Left forelimb (tissue), 1 donor: Measurements from ENCODE around the gene CTSF.
A peak's percentile ranks its signal among the peaks of the same experiment; 100 is the strongest.
"Not testable (repeated sequence)": the region's sequence is repeated elsewhere in the genome, so short reads cannot be mapped to it uniquely, and the experiment has no call there.

Source experiments
- DNase-seq: peaks from one replicate; pipeline ENCODE4 v3.0.0-alpha.2; 2018; ENCODE audit warnings: low spot score

The CTSF gene

DNA sequence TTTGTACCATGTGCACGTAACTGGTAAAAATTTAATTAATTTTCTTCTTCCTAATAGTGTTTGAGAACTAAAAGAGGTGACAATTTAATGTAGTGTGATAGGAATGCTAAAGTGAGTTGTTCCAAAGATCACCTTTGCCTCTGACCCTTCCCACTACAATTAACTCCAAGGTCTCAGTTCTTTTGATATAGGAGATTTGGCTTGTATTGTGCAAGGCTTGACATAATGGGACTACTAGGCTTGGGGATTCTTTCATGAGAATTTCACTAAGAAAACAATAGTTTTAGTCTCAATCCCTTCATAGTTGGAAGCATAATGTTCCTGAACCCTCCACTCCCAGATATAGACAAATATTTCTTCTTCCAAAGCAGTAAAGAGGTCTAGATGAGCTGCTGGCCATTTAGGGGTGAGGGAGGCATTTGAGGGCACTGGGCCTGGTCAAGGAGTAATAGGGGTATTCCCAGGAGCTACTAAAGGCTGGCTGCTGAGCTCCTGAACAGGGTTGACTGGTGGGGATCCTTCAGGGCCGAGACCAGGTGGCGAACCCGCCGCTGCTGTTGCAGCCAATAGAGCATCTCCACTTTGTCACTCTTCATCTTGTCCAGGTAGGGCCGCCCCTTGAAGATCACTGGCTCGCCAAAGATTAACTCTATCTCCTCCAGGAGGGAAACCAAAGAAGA, 21.7 kb upstream of the CTSF start:
- DNase-seq: no peak

DNA sequence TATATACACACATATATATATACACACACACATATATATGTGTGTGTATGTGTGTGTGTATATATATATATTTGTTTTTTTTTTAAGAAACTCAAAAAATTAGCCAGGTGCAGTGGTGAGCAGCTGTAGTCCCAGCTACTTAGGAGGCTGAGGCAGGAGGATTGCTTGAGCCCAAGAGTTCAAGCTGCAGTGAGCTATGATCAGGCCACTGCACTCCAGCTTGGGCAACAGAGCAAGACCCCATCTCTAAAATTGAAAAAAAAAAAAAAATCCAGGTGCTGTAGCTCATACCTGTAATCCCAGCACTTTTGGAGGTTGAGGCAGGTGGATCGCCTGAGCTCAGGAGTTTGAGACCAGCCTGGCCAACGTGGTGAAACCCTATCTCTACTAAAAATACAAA, 20.9 kb upstream of the CTSF start:
- not testable (repeated sequence) for DNase-seq

DNA sequence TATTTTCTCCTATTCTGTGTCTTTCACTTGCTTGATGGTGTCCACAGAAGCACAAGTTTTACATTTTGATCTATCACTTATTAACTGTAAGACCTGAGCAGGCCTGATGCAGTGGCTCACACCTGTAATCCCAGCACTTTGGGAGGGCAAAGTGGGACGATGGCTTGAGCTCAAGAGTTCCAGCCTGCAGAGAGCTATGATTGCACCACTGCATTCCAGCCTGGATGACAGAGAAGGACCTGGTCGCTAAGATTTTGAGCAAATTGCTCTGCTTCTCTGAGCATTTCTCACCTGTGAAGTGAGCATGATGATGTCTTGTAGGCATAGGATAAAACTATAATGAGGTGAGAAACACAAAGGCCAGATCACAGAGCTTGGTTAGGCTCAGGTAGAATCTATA, 17.7 kb upstream of the CTSF start:
- DNase-seq: no peak

DNA sequence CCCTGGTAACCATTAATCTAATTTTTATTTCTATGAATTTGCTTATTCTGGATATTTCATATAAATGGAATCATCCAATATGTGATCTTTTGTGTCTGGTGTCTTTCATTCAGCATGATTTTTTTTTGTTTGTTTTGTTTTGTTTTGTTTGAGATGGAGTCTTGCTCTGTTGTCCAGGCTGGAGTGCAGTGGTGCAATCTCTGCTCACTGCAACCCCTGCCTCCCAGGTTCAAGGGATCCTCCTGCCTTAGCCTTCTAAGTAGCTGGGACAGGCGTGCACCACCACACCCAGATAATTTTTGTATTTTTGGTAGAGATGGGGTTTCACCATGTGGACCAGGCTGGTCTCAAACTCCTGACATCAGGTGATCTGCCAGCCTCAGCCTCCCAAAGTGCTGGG, 17.0 kb upstream of the CTSF start:
- DNase-seq: not testable (repeated sequence)

DNA sequence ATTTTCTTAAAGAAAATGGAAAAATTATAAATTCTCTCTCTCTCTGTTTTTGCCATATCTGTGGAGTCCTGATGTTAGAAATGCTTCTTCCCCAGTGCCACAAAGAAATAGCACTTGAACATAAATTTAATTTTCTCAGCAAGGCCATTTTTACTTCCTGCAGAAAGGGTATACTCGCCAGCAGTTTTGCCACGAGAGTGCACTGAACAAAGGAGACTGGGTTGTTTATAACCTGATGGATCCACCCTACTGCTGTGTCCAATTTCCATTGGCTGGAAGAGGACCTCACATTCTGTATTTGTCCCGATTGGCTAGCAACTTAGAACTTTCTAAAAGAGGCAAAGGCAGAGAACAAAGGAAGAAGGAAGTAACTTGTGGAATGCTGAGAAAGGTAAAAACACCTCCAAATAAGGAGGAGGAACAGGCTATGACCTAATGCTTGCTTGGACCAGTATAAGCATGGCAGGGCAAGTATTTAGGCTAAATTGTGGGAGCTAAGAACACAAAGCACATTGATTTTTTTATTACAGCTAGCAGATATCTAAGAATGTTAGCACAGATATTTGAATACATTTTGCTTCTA, 14.2 kb upstream of the CTSF start:
- DNase-seq: not testable (repeated sequence)

DNA sequence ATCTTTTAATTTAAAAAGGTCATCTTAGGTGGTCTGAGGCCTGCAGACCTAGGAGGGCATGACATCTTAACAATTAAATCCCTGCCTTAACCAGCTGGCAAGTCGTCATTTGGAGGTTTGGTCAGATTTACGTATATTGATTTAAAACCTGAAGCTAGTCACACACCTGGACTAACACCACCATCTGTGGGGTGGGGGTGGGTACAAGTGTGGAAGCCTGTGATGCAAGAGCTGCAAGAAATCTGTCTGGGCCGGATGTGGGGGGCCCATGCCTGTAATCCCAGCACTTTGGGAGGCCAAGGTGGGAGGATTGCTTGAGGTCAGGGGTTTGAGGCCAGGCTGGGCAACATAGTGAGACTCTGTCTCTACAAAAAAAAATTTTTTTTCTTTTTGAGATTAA, 12.9 kb upstream of the CTSF start:
- DNase-seq: no peak

DNA sequence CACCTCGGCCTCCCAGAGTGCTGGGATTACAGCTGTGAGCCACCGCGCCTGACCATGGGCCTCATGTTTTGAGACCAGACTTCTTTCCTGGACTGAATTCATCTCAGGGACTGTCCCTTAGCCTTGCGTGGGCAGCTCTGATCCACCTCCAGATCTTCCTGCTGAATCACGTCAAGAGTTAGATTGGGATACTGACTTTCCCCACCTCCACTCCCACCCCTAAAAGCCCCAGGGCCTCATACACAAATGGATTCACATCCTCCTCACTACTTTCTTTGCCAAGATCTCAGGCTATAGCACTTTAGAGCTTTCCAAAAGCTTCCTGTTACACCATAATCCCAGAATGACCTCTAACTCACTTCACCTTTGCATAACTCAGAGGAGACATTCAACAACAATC, 12.4 kb upstream of the CTSF start:
- no peak for DNase-seq

DNA sequence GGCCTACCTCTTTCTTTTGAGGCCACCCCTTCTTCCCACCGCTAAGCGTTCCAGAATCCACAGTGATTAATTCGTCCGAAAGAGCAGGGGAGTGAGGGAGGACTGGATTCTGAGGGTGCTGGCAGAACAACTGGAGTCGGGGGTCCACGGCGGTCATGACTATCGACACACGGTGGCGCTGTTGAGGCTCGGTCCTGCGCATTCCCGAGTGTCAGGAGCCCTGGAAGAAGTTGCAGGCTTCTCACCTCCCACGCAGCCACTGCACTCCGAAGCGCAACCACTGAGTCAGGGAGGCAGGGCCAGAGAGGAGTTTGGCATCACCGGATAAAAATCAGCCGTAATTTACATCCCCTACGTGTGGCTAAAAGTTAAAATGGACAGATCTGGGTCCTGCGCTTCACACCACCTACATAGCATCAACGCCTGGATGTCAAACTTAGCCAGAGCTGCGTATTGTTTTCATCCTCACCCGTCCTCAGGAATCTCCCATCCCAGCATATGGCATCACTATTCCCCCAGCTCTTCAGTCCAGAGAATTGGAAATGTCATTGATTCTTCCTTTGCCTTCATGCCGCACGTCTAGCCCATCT, 10.7 kb upstream of the CTSF start:
- peak; percentile 80 for DNase-seq

DNA sequence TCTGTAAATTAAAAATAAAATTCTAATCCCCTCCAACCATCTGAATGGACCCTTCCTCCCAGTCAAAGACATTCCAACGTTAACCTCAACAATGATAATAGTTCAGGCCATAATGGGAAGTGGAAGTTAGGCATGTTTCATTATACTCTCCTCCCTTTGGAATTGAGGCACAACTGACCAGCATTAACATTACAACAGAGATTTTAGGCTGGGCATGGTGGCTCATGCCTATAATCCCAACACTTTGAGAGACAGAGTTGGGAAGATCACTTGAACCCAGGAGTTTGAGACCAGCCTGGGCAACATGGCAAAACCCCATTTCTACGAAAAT, 2.4 kb upstream of the CTSF start:
- DNase-seq: no peak

DNA sequence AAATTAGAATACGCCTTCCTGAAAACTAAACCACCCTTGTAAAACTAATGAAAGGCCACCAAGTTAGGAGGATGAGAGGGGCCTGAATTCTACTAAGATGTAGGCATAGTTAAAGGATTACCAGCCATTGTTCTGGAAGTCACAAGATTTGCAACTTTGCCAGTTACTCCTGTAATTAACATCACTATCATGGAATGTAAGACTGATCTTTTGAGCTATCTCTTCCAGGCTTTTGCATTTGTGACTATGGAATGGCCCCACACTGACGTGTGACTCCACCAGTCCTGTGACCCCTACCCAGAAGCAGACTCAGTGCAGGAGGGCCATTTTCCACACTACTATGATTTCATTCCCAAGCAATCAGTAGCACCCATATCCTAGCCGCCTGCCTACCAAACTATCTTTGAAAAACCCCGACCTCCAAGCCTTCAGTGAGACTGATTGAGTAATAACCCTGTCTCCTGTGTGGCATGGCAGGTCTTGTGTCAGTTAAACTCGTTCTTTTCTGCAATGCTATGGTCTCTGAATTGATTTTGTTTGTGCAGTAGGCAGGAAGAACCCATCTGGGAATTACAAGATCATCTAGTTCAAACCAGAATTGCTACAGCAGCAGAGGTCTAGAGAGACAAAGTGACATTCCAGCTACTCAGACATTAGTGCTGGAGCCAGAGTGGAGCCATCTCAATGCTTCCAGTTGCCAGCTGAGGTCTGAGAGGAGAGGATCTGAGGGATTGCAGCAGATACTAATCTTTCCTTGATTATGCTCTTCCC, 1.9 kb upstream of the CTSF start:
- DNase-seq: no peak

DNA sequence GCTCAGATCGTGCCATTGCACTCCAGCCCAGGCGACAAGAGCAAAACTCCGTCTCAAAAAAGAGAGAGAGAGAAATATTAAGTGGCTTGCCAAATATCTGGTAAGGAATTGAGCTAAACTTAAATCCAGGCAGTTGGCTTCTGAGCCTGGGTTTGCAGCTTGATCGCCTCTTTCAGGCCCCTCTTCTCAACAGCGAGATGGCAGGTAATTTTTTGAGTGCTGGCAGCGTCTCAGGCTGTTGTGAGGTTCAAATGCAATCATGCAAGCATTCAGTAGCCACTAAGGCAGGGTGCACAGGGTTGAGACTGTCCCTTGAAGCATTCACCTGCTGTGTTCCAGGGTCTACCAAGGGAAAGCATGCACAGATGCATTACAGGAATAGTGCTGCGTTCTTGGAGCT, 670 bp upstream of the CTSF start:
- no peak for DNase-seq

DNA sequence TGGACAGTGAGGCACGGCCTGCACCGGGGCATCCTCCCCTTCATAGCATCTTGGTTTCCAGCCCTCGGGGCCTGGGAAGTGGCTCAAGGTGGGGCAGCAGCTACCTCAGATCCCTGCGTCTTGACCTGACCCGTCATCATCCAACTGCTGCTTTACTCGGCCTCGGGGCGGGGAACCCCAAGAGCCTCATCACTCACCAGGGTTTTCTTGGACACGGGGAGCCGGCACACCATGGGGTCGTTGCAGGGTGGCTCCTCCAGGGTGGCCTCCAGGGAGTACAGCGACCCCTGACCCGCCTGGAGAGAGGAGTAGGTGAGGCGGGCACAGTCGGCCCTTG, 651 bp downstream of the CTSF start:
- DNase-seq: no peak

DNA sequence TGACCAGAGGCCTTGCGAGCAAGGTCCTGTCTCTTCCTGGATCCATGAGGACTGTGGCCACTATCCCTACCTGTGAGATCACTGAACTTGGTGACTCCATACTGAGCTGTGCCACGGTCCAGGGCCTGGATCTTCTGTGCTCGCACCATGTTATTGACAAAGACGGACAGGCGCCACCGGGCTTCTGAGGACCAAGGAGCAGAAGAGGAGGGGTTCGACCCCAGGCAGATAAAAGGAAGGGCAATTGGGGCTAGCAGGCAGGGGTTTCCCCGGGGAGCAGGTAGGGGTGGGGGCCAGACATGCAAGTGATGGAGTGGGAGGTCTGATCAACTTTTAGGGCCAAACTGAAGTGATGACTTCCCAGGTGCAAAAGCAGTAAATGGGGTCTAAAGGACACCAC, 2.2 kb downstream of the CTSF start:
- no peak for DNase-seq

DNA sequence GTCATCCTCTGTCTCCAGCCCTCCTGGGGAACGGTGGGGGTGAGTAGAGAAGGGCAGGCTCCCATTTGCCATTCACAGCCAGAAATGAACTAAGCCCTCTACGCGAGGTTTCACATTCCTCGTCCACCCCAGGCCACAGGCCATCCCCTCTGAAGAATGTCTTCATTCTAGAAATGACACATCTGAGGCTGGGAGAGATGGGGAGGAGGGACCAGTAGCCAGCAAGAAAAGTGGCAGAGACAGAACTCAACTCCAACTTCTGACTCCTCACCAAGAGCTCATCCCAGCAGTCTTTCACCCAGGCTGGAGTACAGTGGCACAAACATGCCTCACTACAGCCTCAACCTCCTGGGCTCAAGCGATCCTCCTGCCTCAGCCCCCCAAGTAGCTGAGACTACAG, 3.4 kb downstream of the CTSF start:
- DNase-seq: no peak

DNA sequence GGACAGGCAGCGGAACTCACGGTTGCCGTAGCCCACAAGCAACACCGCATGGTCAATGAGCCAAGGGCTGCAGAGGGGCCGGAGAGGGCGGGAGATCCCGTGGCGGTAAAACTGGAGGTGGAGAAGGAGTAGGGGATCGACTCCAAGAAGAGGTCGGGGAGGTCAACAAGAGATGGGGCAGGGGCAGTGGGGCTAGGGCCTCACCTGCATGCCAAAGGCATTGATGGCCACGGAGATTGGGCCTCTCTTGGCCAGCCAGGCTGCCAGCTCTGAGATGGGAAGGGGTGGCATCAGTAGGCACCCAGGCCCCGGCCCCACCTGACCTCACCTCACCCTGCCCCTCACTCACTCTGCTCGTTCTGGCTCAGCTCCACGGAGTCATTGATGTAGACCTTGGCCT, 3.9 kb downstream of the CTSF start:
- no peak for DNase-seq

DNA sequence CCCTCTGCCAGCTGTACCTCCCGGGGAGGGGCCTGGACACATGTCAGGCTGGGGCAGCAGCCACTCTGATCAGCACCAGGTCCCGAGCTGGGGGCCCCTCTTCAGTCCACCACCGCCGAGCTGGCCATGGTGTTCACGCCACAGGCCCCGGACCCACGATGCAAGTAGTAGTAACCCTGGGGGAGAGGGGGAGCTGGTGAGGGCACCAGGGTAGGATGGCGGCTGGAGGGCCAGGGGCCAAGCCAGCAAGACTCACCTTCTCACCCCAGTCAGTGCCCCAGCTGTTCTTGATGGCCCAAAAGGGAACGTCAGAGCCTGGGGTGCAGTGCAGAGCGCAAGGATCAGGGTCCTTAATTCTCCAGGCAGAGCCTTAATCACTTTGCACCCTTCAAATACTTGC, 4.6 kb downstream of the CTSF start:
- DNase-seq: no peak

DNA sequence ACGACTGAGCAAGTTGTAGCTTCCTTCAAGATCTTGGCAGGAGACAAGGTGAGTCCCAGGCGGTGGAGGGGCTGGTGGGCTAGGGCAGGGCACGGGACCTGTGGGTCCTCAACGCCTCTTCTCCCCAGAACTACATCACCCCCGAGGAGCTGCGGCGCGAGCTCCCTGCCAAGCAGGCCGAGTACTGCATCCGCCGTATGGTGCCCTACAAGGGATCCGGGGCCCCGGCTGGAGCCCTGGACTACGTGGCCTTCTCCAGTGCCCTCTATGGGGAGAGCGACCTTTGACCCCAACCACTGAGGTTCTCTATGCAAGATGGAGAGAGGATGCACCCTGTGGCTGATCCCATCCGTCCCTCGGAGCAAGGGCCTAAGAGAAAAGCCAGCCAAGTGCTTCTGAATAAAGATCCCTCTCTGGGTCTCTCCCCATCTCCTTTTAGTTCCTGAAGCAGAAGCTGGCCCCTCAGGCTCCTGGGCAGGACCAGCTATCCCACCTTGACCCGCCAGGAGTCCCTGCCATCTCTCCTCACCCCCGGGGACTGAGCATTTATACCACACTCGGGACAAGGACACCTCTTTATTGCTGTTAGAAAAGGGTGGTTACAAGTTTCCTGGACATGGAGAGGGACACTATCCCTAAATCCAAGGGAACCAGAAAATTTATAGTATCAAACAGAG, 5.4 kb downstream of the CTSF start:
- DNase-seq: no peak

DNA sequence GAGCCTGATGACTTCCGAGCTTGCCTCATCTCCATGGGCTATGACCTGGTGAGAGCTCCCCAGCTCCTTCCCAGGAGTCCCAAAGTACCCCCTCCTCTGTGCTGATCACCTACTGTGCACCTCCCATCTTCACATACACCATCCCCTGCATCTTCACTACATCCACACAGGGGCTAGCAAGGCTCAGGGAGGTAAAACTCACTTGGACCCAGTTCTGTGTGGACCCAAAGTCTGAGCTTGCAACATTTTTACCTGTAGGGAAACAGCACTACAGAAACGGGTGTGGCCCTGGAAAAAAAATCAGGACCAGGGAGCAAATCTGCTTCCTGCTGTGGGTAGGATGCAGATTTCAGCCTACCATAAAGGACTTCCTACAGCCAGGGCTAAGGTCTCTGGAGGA, 6.1 kb downstream of the CTSF start:
- no peak for DNase-seq

DNA sequence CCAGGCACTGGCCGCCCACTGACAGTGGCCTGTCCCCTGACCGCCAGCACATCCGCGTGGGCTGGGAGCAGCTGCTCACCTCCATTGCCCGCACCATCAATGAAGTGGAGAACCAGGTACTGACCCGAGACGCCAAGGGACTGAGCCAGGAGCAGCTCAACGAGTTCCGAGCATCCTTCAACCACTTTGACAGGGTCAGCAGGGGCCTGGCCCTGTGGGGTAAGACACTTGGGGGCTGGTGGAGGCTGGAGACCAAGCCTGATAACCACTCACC, 6.5 kb downstream of the CTSF start:
- DNase-seq: no peak

DNA sequence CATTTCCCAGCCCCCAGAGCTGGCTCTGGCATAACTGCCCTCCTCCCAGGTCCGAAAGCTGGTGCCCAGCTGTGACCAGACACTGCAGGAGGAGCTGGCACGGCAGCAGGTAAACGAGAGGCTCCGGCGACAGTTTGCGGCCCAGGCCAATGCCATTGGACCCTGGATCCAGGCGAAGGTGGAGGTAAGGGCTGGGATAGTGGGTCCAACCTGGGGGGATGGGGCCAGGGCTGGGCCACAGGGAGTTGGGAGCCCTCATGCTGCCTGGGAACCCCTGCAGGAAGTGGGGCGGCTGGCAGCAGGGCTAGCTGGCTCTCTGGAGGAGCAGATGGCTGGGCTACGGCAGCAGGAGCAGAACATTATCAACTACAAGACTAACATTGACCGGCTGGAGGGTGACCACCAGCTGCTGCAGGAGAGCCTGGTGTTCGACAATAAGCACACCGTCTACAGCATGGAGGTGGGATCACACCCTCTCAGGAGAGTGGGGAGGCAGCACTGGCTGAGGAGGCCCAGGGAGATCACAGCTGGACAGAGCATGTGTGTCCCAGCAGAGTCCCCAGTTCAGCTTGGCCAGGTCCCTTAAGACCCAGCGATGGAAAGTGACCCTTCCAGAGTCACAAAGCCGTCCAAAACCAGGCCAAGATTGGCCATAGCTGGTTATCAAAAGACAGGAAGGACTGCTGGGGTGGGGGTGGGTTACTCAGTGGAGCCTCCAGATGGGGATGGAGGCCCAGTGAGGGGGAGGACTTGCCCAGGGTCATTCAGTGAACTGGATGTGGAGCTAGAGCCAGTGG, 7.0 kb downstream of the CTSF start:
- peak; percentile 44 for DNase-seq

DNA sequence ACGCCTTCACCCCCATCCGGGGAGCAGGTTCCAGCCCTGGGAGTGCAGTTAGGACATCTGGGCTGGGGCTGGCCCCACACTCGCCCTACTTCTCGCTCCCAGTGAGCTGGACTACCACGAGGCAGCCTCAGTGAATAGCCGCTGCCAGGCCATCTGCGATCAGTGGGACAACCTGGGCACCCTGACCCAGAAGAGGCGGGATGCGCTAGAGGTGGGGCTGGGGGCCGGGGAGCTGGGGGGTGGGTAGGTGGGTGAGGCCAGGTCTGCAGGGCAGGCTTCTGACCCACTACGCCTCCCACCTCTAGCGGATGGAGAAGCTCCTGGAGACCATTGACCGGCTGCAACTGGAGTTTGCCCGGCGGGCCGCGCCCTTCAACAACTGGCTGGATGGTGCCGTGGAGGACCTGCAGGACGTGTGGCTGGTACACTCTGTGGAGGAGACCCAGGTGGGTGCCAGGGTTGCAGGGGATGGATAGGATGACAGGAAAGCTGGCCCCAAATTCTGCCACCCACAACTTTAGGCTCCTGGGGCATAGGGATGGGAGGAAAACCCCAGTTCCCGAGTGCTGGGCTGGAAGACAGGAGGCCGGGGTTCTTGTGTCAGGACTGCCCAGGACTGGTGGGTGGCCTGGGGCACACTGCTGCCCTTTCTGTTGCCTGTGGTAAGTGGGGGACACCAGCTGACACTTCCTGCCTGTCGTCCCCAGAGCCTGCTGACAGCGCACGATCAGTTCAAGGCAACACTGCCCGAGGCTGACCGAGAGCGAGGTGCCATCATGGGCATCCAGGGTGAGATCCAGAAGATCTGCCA, 8.3 kb downstream of the CTSF start:
- peak; percentile 59 for DNase-seq
